HCT116 (cell line): ENCODE measurements around the gene GRK2.

Source experiments
- EZH2 ChIP-seq: fragments of 200-600 bp; sonication (generic); IDR thresholded peaks from 2 replicates; pipeline ENCODE4 v1.6.1; 2017; ENCODE audit warnings: antibody characterized with exemption, mixed run types
- POLR2A ChIP-seq: IDR thresholded peaks from 2 replicates; pipeline ENCODE4 v1.7.0; 2011; ENCODE audit warnings: borderline replicate concordance; ENCODE audit not compliant: insufficient read depth, insufficient read length; ENCODE audit errors: extremely low read depth
- TF ChIP-seq, protein P1 (sequence below), 3 experiments: fragments of 200-600 bp in 1 of 3; sonication (generic) in 1 of 3; IDR thresholded peaks in 2 of 3; conservative IDR thresholded peaks in 1 of 3; 2 replicates each; pipeline ENCODE4 v1.5.1; 2012 to 2017; ENCODE audit warnings: low read depth in 2 of 3, low read length in 2 of 3, antibody characterized with exemption in 1 of 3, borderline replicate concordance in 1 of 3, control low read depth in 1 of 3, mild to moderate bottlenecking in 1 of 3, mixed read lengths in 1 of 3, mixed run types in 1 of 3, moderate library complexity in 1 of 3; ENCODE audit not compliant: insufficient read depth in 1 of 3

DNA sequence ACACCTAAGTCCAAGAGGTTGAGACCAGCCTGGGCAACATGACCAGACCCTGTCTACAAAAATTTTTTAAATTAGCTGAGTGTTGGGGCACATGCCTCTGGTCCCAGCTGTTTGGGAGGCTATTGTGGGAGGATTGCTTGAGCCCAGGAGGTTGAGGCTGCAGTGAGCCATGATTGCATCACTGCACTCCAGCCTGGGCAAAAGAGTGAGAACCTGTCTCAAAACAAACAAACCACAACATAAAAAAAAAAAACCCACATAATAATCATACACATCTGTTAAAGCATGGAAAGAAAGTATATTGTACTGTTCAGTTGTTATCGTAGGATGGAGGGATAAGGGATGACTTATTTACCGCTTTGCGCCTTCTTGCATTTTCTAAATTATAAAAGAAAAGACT lies 35.9 kb upstream of the GRK2 start:
- TF ChIP-seq, protein P1, sequence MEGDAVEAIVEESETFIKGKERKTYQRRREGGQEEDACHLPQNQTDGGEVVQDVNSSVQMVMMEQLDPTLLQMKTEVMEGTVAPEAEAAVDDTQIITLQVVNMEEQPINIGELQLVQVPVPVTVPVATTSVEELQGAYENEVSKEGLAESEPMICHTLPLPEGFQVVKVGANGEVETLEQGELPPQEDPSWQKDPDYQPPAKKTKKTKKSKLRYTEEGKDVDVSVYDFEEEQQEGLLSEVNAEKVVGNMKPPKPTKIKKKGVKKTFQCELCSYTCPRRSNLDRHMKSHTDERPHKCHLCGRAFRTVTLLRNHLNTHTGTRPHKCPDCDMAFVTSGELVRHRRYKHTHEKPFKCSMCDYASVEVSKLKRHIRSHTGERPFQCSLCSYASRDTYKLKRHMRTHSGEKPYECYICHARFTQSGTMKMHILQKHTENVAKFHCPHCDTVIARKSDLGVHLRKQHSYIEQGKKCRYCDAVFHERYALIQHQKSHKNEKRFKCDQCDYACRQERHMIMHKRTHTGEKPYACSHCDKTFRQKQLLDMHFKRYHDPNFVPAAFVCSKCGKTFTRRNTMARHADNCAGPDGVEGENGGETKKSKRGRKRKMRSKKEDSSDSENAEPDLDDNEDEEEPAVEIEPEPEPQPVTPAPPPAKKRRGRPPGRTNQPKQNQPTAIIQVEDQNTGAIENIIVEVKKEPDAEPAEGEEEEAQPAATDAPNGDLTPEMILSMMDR (IDR thresholded peaks at IDR 0.05 in 2 of 3, conservative IDR thresholded peaks at IDR 0.05 in 1 of 3; ENCODE audit: borderline replicate concordance in 1 of 3, insufficient read depth in 1 of 3, low read depth in 2 of 3, low read length in 2 of 3): no peak
- TF ChIP-seq POLR2A: no peak
- TF ChIP-seq EZH2: no peak
